GM12878 (cell line): ENCODE measurements around the gene GLS. TPM values are rescaled to one million over a fixed set of nuclear protein-coding genes. Genes with fewer than 3 reads are reported as not detected.

Source experiments
- ATF7 ChIP-seq: fragments of 450-650 bp; IDR thresholded peaks from 2 replicates; pipeline ENCODE4 v1.6.1; 2016; ENCODE audit warnings: low read depth, mild to moderate bottlenecking
- BMI1 ChIP-seq: fragments of 450-650 bp; IDR thresholded peaks from 2 replicates; pipeline ENCODE4 v1.6.1; 2016; ENCODE audit warnings: mild to moderate bottlenecking, moderate library complexity, borderline replicate concordance
- FOXK2 ChIP-seq: fragments of 450-650 bp; IDR thresholded peaks from 2 replicates; pipeline ENCODE4 v1.6.1; 2017; ENCODE audit warnings: mild to moderate bottlenecking, moderate library complexity
- JUND ChIP-seq: IDR thresholded peaks from 2 replicates; pipeline ENCODE4 v1.6.1; 2012; ENCODE audit warnings: low read depth, mild to moderate bottlenecking, low read length, improper control_type of control experiment, moderate library complexity
- PAX5 ChIP-seq: IDR thresholded peaks from 2 replicates; pipeline ENCODE4 v1.6.1; 2011; ENCODE audit warnings: low read depth, low read length, borderline replicate concordance
- SUPT20H ChIP-seq: IDR thresholded peaks from 2 replicates; pipeline ENCODE4 v1.6.1; 2011; ENCODE audit warnings: low read depth, mild to moderate bottlenecking, low read length, moderate library complexity, borderline replicate concordance; ENCODE audit not compliant: control insufficient read depth
- ZNF24 ChIP-seq: fragments of 450-650 bp; IDR thresholded peaks from 2 replicates; pipeline ENCODE4 v1.6.1; 2017; ENCODE audit warnings: antibody characterized with exemption, mild to moderate bottlenecking
- ZZZ3 ChIP-seq: IDR thresholded peaks from 2 replicates; pipeline ENCODE4 v1.6.1; 2011; ENCODE audit warnings: low read depth; ENCODE audit not compliant: control insufficient read depth, insufficient read length
- polyA plus RNA-seq, 11 experiments: library from polyadenylated mRNA; depleted of rRNA in 4 of 11; unstranded in 6 of 11; stranded (reverse) in 5 of 11; fragments of >200 nt; fragmentation: Nextera tagmentation in 4 of 11; fragmentation: Illumina TruSeq in 1 of 11; extraction: Ambion mirVana in 4 of 11; extraction: Trizol in 1 of 11; gene quantifications; 1 replicate in 1 of 11; 2 replicates in 10 of 11; pipeline versions ENCODE4 v1.2.1 to v1.2.3, GENCODE V29; 2011 to 2016; ENCODE audit warnings: inconsistent platforms in 2 of 11, missing spikeins in 2 of 11, low read depth in 1 of 11
- total RNA-seq, 4 experiments: library from RNA; depleted of rRNA in 3 of 4; stranded (reverse); fragments of >200 nt in 3 of 4; fragmentation: Illumina TruSeq in 1 of 4; extraction: Trizol in 1 of 4; gene quantifications; 2 replicates each; pipeline versions ENCODE4 v1.2.1 to v1.2.3, GENCODE V29; 2013 to 2021
- TF ChIP-seq, protein P1 (sequence below): fragments of 450-650 bp; IDR thresholded peaks from 2 replicates; pipeline ENCODE4 v1.6.1; 2017; ENCODE audit warnings: antibody characterized with exemption, mild to moderate bottlenecking, moderate library complexity

The GLS gene
- total and polyA plus RNA-seq, 10 of the 15 experiments (the other 5 are each of a cell fraction or from before 2014, with no cell fraction given): 15.7 to 145 (median 70.8) TPM

DNA sequence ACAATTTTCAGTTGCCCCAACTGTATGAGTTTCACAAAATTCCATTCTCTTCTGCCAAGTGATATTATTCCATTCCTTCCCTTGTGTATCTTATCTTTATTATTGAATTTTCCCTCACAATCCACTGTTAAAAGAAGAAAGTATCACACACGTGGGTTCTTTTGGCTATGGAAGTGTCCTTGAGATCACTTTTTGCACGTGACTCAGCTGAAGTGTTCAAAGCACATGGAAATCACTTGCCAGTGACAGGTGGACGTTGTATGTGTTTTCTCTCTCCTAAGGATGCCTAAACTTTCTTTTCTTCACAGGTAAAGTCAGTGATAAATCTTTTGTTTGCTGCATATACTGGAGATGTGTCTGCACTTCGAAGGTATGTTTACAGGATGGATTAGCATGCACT lies 72.6 kb downstream of the GLS start (continued):
- TF ChIP-seq SUPT20H (no peak), PAX5 (no peak), ATF7 (no peak), ZNF24 (no peak), BMI1 (no peak), FOXK2 (no peak), JUND (no peak), ZZZ3 (no peak)
- TF ChIP-seq, protein P1, sequence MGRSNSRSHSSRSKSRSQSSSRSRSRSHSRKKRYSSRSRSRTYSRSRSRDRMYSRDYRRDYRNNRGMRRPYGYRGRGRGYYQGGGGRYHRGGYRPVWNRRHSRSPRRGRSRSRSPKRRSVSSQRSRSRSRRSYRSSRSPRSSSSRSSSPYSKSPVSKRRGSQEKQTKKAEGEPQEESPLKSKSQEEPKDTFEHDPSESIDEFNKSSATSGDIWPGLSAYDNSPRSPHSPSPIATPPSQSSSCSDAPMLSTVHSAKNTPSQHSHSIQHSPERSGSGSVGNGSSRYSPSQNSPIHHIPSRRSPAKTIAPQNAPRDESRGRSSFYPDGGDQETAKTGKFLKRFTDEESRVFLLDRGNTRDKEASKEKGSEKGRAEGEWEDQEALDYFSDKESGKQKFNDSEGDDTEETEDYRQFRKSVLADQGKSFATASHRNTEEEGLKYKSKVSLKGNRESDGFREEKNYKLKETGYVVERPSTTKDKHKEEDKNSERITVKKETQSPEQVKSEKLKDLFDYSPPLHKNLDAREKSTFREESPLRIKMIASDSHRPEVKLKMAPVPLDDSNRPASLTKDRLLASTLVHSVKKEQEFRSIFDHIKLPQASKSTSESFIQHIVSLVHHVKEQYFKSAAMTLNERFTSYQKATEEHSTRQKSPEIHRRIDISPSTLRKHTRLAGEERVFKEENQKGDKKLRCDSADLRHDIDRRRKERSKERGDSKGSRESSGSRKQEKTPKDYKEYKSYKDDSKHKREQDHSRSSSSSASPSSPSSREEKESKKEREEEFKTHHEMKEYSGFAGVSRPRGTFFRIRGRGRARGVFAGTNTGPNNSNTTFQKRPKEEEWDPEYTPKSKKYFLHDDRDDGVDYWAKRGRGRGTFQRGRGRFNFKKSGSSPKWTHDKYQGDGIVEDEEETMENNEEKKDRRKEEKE: no peak
